Measurements from ENCODE around the gene DERL2.

DNA sequence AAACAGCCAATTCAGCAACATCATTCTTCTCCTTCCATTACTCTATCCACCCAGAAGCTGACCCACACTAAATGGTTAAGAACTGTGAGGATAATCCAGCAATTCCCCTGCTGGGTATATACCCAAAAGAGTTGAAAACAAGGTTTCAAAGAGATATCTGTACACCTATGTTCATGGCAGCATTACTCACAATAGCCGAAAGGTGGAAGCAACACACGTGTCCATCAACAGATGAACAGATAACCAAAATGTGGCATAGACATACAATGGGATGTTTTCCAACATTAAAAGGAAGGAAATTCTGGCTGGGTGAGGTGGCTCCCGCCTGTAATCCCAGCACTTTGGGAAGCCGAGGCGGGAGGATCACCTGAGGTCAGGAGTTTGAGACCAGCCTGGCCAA, 20.3 kb upstream of the DERL2 start:
- TF ChIP-seq, protein P1, sequence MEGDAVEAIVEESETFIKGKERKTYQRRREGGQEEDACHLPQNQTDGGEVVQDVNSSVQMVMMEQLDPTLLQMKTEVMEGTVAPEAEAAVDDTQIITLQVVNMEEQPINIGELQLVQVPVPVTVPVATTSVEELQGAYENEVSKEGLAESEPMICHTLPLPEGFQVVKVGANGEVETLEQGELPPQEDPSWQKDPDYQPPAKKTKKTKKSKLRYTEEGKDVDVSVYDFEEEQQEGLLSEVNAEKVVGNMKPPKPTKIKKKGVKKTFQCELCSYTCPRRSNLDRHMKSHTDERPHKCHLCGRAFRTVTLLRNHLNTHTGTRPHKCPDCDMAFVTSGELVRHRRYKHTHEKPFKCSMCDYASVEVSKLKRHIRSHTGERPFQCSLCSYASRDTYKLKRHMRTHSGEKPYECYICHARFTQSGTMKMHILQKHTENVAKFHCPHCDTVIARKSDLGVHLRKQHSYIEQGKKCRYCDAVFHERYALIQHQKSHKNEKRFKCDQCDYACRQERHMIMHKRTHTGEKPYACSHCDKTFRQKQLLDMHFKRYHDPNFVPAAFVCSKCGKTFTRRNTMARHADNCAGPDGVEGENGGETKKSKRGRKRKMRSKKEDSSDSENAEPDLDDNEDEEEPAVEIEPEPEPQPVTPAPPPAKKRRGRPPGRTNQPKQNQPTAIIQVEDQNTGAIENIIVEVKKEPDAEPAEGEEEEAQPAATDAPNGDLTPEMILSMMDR (IDR thresholded peaks at IDR 0.05): no peak
- no peak for TF ChIP-seq POLR2A (IDR thresholded peaks at IDR 0.05)
- TF ChIP-seq POLR2AphosphoS5 (IDR thresholded peaks at IDR 0.05): no peak

Measured in breast epithelium (tissue), 3 donors.